C1 segment of cervical spinal cord (tissue), 14 donors: ENCODE data around the gene IGF2.
"Not testable (repeated sequence)": the region's sequence is repeated elsewhere in the genome, so short reads cannot be mapped to it uniquely, and the experiment has no call there.

ENCODE experiments used
- DNase-seq, 14 donors: peaks; one replicate each; lab custom pipeline; 2025; lab: John Stamatoyannopoulos, UW

IGF2 gene

GRCh38 chr11:2124736-2125484, 14.3 kb downstream of the IGF2 start:
- DNase-seq, result not testable (repeated sequence)

DNA sequence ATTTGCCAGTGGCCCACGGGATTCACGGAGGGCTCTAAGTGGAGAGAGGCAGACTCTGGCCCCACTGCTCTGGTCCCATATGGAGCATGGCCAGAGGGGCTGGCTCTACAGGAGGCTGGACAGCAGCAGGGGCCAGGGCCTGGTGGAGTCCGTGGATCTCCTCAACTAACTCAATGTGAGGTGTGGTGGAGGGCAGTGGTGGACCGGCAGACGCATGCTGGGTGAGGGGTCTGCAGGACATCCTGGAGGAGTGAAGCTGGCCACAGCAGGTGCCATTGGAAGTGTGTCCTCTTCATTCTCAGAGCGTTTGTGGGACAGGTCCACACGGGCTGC, 15.6 kb downstream of the IGF2 start:
- DNase-seq, result no peak

DNA sequence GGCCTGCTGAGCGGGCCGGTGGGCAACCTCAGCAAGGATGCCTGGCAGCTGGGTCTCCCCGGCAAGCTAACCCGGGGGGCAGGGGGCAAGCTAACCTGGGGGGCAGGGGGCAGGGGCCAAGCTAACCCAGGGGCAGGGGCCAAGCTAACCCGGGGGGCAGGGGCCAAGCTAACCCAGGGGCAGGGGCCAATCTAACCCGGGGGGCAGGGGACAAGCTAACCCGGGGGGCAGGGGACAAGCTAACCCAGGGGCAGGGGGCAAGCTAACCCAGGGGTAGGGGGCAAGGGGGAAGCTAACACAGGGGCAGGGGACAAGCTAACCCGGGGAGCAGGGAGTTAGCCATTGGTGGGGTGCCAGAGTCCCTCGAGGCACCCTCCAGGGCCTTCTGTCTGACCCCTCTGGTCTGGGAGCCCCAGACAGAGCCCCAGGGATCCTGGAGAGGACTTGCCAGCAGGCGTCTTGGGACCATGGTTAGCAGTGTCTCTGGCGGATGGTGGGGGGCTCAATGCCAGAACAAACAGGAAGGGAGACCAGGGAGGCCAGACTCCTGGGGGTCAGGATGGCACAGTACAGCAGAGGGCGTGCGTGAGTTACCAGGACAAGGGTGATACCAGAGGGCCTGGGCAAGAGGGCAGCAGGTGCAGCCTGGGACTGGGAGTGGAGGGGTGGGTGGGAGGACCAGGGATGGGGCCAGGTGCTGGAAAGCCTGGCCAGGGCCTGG, 16.1 kb downstream of the IGF2 start:
- DNase-seq, result no peak

DNA sequence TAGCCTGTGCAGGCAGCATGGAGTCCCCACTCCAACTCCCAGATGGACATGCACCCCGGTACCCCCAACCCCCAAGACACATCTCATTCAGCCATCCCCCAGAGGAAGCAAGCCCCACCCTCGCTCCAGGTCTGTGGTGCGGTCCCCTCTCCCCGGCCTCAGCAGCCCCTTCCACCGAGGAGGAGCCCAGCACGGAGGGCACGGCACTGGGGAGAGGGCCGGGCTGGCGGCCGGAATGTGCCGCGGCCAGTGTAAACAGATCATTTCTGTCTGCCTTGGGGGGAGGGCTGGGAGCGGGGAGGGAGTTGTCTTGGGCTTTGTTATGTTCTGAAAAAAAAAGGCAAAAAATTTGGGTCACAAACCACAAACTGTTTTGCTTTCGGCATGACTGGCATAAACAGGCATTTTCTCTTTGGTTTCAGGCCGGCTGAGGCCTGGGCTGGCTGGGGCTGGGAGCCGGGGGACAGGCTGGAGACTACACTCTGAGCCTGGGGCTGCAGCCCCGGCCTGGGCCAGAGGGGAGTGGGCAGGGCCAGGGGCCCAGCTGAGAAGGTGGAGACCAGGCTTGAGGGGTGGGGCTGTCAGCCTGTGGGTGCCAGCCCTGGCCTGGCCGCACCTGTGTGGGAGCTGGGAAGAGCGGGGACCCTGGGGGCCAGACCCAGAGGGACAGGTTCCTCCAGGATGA, 16.8 kb downstream of the IGF2 start:
- DNase-seq, result no peak

DNA sequence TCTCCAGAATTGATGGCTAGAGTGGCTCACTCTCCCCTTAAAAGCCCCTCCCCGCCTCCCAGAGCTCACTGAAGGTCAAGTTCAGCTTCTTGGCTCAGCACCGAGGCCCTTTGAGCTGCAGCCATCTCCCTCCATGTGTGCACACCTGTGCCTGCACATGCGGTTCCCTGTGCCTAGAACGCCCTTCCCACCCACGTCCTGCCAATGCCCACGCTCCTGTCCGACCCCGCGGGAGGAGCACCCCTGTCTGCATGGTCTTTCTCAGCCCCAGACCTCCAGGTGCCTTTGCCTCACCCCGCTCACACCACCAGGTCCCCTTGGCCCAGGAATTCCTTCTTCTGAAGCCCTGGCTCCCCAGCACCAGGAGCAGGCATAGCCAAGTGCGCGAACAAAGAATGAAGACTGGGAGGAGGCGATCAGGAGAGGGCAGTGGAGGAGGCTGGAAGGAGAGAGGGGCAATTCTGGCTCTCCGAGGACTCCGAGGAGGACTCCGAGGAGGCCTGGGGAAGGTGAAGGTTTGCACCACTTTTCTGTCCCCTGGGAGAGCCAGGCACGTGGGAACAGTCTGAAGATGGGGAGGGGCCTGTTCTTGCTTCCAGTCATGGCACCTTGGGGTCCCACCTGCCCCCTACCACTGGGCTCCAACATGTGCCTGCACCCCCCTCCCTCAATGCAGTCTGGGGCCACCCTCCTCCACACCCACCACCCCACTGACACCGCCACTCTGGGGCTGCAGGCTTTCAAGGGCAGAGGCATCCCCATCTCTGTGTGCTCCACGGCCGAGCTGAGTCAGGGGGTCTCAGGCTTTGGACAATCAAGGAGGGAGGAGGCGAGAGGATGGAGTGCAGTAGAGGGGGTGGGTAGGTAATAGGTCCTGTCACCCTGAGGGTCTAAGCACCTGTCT, 17.7 kb downstream of the IGF2 start:
- DNase-seq, result no peak

GRCh38 chr11:2120359-2121100, 18.7 kb downstream of the IGF2 start:
- DNase-seq, result no peak

DNA sequence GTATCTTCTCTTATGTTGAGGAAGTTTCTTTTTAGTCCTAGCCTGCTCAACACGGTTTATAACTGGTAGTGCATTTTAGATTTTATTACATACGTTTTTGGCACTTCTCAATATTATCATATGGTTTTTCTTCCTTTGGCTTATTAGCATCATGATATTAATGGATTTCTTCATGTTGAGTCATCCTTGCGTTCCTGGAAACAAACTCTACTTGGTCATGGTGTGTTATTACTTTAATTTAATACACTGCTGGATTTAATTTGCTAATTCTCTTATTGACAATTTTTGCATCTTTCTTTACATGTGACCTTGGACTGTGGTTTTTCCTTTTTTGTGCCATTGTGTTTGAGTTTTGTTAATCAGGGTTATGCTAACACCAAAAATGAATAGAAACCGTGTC, 20.5 kb downstream of the IGF2 start:
- DNase-seq, result no peak

DNA sequence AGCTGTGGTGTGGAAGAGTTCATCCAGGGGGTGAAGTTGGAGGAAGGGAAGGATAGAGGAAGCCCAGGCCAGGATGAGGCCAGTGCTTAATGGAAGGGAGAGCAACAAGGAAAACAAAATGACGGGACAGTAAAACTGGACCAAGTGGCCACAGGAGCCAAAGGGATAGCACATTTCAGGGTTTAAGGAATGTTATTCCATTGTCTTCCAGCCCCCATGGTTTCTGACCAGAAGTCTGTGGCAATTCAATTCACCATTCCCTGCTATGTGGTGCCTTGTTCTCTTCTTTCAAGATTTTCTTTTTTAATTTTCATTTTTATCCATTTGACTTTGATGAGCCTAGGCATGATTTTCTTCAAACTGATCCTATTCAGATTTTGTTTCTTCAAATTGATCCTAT, 22.5 kb downstream of the IGF2 start:
- no peak for DNase-seq

DNA sequence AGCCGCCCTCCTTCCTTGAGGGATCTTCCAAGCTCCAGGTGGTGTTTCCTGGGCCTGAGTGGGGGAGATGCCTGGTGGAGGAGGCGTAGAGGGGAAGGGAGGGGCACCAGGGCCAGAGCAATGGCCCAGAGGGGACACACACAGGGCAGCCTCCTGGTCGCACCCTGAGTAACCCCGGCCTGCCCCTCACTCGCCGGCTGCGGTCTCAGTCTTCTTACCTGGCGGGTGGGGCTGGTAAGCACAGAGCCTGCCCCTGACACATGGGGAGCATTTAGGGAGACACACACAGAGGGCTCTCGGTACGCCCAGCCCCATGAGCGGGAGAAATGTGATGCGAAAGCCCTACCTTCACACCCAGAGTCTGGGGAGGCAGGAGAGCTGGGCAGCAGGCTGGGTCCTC, 23.9 kb downstream of the IGF2 start:
- no peak for DNase-seq

GRCh38 chr11:2114430-2115241, 24.6 kb downstream of the IGF2 start:
- no peak for DNase-seq

- no peak for DNase-seq
Observed at GRCh38 chr11:2113776-2114175, 25.4 kb downstream of the IGF2 start.

DNA sequence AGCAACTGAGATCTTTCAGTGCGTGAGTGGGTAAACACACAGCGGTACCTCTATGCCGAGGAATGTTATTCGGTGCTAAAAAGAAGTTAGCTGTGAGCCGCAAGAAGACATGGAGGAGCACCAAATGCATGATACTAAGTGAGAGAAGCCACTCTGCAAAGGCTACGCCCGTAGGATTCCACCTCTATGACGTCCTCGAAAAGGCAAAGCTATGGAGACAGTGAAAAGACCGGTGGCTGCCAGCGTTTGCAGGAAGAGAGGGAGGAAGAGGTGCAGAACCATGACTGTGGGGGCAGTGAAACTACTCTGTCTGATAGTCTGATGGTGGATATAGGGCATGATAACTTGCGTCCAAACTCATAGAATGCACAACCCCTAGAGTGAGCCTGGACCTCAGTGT, 28.7 kb downstream of the IGF2 start:
- DNase-seq, result no peak

DNA sequence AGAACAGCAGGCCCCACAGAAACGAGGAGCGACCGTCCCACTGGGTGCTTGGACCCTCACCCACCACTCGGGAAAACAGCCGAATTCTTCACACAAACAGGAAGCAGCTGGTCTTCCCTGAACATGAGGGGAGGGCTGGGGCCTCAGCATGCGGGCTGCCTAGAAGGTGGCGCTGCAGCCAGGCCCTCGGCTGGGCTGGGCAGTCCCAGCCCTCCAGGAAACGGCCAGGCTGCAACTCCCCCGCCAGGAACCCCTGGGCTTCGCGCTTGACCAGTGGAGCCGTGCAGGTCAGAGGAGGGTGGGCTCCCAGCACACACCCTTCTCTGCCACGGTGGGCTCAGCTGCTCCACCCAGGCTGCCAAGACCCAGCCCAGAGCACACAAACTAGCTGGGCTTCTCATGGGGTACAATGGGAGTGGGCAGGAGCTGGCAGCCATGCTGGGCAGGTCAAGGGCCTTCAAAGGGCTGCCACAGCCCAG, 29.6 kb downstream of the IGF2 start:
- DNase-seq, result no peak

DNA sequence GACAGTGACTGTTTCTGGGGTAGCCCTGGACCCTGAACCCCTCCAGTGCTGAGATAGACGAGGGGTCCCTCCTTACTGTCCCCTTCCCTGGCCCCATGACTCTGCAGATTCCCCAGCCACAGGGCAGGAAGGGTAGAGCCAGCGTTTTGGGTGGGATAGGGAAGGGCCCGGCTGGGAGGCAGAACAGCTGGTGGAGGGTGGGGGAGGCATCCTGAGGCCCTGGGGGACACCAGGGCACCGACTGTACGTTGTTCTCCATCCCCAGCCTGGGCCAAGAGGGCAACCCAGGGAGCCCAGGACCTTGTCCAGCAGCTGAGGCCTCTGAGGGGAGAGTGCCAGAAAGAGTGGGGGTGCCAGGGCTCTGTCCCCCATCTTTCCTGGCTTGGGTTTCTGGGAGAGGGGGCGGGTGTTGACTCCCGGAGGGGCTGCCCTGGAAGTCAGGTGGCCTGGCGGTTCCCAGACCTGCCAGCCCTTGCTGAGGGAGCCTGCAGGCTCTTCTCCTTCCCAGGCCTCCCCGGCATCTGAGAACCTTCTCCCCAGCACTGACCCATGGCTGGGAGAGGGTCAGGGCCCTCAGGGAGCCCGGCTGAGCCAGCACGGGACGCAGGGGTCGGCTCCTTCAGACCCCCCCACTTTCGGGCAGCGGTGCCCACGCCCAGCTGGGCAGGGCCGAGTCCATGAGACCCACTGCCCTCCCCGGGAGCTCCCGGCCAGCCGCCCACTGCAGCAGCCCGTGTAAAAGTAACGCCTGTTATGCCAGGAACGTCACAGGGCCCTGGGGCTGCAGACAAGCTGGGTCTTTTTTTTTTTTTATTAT, 30.3 kb downstream of the IGF2 start:
- no peak for DNase-seq

GRCh38 chr11:2107941-2108630, 31.1 kb downstream of the IGF2 start:
- no peak for DNase-seq

DNA sequence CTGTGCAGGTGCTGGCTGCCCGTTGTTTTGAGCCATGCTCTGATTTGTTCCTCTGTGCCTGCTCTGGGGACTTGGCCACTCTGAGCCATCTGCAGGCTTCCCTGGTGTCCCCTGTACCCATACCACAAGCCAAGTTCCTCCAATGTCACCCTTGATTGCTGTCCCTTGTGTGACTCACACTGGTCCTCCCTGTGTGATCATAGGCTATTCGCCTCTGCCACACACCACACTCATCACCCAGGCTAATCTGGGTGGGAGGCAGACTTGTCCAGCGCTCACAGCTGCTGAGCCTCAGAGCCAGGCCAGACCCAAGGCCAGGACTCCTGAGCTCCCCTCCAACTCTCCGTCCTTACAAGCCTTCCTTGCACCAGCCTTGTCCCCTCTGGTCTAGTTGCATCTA, 31.7 kb downstream of the IGF2 start:
- DNase-seq, result no peak

DNA sequence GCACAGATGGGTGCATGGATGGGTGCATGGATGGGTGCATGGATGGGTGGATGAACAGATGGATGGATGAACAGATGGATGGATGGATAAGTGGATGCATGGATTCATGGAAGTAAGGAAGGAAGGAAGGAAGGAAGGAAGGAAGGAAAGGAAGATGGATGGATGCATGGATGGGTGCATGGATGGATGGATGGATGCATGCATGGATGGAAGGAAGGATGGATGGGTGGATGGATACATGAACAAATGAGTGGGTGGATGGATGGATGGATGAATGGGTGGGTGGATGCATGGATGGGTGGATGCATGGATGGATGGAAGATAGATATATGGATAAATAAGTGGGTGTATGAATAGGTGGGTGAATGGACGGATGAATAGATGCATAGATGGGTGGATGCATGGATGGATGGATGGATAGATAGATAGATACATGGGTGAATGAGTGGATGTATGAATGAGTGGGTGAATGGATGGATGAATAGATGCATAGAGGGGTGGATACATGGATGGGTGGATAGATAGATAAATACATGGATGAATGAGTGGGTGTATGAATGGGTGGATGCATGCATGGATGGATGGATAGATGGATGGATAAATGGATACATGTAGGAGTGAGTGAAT, 32.5 kb downstream of the IGF2 start:
- no peak for DNase-seq

GRCh38 chr11:2105511-2105910, 33.7 kb downstream of the IGF2 start:
- DNase-seq, result no peak
